Occipital lobe (tissue), 2 donors: ENCODE measurements around the gene CLCA2. TPM values are rescaled to one million over a fixed set of nuclear protein-coding genes. Genes with fewer than 3 reads are reported as not detected.

ENCODE experiments used
- DNase-seq: peaks from one replicate; lab custom pipeline; 2025; lab: John Stamatoyannopoulos, UW
- total RNA-seq: library from RNA; depleted of rRNA; stranded (reverse); fragments of >200 nt; gene quantifications from one replicate; pipeline ENCODE4 v1.2.3, GENCODE V29; 2014

The CLCA2 gene
- total RNA-seq, 1 donor from 2014 or later, result under 0.01 TPM

DNA sequence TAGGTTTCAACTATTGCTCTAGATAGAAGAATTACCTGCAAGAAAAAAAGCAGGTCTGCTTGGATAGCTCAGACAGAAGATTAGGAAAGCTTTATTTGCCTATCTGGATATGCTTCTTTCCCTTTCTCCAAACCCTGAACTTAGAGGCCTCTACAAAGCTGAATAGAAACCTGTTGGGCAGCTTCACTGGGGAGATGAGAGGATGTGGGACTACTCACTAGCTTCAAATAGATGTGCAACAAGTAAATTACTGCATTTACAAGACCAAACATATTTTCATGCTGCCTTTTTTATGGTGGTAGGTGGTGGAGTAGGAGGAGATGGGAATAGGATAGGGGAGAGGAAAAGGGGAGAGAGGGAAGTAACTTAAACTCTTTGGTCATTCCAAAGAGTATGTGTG, 6.4 kb downstream of the CLCA2 start:
- no peak for DNase-seq

DNA sequence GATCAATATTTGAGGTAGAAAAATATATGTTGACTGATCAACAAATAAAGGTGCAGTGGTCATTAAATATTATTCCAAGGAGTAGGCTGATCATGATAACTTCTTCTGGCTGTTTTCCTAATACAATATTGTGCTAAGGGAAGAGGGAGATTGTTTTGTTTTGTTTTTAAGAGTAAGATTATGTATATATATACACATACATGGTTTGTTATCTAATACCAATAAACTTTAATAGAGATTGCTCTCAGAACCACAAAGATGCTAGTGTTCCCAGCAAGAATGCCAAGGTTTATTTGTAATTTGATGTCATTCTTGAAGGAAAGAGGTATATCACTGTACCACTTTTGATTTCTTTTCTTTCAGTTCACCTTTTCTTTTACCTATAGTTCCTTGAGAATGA, 10.1 kb downstream of the CLCA2 start:
- DNase-seq, result no peak

DNA sequence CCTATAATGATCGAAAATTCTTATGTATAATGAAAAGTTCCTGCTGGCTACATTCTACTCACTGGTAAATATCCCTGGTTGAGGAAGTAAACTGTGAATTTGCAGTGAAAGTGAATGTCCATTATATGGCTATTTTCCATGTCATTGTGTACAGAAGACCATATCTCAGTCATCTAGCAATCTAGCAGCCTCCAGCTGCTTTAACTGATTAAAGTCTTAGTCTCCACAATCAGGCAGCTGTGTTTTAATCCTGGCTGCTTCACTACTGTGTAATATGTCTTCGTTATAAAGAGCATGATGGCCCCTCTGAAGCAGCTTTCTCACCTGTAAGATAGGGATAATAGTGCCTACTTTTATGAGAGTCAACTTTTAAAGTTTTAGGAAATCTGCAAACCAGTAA, 11.4 kb downstream of the CLCA2 start:
- DNase-seq, result no peak

DNA sequence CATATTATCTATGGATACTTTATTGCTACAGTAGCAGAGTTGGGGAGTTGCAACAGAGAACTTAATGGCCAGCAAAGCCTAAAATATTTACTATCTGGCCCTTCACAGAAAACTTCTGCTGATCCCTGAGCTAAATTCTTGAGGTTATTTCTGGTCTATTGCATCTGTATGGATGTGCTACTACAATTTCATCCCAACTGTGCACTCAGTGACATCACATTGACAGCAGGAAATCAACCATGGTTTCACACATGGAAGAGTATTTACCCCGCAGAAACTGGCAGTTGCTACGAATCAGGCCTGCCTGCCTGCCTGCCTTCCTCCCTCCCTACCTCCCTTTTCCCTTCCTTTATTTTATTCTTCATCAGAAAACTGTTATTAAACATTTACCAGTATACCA, 12.1 kb downstream of the CLCA2 start:
- DNase-seq, result no peak

DNA sequence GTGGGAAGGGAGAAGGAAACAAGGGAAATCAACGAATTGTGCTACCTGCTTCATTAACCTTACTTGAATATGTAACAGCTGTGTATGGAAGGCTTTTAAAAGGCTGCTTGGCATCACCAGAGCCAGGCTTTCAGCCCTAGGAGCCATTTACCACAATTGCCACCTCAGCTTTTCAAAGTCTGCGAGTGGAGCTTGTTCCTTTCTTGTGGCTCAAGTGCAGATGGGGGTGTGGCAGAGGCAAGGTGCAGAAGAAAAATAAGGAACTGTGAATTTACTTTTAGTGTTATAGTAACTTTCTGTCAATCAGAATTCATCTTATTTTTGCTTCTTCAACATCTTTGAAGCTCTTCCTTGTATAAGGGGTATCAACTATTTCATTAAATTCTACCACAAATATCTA, 17.6 kb downstream of the CLCA2 start:
- no peak for DNase-seq

DNA sequence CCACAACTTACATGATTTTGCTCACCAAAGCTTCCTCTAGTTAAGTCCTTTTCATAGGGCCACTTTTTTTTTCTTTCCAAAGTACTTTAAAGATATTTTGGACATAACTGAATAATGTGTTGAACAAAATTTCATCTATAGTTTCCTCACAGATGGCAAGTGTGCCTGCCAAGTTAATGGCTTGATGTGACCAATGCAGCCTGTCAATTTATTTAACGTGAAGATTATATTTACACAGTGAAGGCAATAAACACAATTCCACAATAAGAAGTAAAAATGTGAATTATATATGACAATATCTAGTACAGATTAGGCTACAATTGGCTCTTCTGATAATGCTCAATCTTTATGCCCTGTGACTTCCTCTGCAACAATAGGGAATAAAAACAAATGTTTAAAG, 18.0 kb downstream of the CLCA2 start:
- DNase-seq, result no peak

DNA sequence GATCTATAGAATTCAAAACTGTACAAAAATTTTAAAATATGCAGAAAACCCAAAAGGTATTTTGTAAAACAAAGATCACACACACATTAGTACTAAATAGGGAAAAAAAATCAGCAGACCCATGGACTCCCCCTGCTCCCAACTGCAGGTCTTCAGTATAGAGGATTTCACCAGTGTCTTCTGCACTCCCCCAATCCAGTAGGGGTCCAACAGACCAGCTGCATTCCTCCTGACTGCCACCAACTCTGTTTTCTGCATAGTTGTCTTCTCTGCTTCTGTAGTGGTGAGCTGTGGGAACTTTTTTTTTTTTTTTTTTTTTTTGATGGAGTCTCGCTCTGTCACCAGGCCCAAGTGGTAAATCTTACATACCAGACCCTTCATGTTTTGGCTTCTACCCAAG, 21.9 kb downstream of the CLCA2 start:
- DNase-seq, result no peak

DNA sequence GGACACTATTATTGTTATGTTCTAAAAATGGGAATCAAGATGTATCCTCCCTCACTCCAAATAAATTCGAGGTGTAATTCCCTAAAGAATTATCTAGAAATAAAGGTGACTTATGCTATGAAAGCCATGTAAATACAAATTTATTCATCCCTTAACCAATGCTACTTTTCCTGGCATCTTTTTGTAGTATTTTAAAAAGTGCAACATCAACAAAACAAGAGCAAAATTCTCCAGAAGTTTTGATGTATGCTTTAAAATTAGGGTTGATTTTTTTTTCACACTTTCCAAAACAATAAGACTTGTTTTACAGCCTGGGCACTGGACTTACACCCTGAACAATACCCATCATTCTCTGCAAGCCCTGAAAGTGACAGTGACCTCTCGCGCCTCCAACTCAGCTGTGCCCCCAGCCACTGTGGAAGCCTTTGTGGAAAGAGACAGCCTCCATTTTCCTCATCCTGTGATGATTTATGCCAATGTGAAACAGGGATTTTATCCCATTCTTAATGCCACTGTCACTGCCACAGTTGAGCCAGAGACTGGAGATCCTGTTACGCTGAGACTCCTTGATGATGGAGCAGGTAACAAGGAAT, 23.3 kb downstream of the CLCA2 start:
- peak; percentile 15 for DNase-seq

DNA sequence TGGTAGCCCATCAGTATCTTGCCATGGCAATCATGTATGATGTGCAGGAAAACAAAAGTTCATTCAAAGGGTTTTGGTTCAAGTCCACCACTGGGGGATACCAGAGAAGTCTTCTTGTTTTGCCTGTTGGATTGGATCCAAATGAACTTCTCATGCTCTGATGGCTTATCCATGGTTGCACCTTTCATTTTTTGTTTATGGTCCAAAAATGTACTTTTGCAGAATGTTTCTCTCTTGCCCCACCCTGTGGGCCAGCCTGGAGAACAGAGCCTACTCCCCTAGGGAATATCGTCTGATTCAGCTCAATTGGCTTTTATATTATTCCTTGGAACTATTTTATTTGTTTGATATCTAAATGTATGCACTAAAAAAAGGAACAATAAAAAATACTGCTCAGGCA, 24.7 kb downstream of the CLCA2 start:
- DNase-seq, result no peak

DNA sequence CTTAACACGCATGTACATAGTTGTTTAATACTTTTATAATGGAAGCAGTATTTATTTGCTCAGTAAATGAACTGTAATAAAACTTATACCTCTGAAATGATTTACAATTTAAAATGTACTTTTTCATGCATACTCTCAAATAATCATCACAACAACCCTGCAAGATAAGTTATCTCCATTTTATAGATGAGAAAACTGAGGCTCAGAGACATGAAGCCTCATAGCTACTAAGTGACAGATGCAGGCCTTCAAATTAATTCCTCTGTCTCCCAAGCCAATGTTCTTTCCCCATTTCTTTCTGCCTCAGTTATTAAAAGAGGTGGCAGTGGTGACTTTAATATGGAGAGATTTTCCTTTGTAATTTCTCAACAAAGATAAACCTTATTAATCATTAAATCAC, 25.1 kb downstream of the CLCA2 start:
- no peak for DNase-seq

DNA sequence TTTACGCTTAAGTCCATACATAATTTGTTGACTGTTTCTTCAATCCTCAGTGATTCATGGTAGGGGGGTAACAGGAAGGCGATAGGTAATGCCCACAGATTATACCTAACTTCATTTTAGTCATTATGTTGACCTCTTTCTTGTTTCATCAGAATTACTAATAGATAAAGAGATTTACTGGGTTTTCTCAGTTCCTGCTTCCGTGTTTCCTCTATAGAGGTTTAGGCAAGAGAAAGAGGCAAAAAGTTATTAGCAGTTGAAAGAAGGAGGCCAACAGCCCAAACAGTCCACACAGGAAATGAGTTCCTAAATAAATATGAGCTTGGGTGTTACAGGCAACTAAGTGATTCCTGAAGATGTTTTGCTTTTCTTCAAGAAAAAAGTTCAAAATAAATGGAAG, 26.9 kb downstream of the CLCA2 start:
- DNase-seq, result no peak

DNA sequence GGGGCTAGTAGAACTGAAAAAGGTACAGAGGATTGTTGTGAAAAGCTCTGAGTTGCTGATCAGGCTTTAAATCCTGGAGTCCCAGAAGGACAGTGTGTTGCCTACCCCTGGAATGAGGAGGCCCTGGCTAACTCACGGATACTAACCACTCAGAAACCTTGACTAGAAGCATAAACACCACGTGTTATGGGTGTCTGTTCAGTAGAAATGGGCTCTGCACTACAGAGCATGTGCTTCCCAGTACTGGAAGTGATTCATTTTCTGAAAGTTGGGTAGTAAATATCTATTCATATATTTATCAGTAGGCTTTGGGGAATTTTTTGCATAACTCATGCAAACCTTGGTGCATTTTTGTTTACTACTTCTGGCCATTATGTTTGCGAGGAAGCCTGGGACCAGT, 29.7 kb downstream of the CLCA2 start:
- no peak for DNase-seq

DNA sequence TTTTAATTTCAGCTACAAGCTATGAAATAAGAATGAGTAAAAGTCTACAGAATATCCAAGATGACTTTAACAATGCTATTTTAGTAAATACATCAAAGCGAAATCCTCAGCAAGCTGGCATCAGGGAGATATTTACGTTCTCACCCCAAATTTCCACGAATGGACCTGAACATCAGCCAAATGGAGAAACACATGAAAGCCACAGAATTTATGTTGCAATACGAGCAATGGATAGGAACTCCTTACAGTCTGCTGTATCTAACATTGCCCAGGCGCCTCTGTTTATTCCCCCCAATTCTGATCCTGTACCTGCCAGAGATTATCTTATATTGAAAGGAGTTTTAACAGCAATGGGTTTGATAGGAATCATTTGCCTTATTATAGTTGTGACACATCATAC, 31.1 kb downstream of the CLCA2 start:
- no peak for DNase-seq

DNA sequence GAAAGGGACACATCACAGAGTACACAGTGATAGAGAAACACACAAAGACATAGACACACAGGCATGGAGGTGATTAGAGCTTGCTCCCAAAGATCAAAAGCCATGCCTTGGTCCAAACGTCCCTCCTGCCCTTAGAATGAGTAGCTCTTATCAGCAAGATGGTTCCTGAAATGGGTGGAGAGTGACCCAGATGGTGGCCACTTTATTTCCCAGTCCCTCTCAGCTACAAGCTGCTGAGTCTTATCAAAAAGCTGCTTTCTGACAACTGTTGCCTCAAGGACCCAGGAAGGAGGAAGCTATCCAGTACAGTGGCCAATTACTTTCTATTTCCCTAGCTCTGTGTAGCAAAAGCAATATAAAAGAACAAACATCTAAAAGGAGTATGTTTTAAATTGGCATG, 37.0 kb downstream of the CLCA2 start:
- DNase-seq, result no peak

DNA sequence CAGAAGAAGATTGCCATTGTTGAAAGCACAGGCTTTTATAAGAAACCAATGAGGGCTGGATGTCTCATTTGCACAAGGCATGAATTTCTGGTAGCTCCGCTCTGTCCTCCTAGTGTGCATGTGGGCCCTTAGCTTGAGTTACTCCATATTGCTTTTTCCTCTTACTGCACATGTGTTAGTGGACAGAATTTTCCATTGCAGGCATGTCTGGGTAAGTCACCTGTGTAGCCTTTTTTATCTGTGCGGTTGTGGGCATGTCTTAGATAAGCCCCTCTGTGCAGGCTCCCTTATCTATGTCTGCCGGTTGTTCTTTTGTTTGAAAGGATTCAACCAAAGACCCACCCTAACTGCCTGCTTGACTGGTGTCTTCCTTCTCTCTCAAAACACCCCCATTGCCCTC, 37.5 kb downstream of the CLCA2 start:
- DNase-seq, result no peak

DNA sequence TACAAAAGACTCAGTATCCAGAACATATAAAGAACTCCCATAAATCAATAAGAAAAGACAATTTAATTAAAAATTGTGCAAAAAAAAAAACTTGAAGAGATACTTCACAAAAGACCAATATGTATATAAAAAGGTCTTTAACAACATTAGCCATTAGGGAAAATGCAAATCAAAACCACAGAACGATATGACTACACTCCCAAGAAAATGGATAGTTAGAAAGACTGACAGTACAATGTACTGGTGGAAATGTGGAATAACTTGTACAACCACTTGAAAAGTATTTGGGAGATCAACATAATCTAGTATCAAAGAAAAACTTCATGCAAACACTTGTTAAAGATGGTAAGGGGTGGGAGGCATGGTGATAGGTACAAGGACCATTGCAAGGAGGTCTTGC, 40.8 kb downstream of the CLCA2 start:
- no peak for DNase-seq

DNA sequence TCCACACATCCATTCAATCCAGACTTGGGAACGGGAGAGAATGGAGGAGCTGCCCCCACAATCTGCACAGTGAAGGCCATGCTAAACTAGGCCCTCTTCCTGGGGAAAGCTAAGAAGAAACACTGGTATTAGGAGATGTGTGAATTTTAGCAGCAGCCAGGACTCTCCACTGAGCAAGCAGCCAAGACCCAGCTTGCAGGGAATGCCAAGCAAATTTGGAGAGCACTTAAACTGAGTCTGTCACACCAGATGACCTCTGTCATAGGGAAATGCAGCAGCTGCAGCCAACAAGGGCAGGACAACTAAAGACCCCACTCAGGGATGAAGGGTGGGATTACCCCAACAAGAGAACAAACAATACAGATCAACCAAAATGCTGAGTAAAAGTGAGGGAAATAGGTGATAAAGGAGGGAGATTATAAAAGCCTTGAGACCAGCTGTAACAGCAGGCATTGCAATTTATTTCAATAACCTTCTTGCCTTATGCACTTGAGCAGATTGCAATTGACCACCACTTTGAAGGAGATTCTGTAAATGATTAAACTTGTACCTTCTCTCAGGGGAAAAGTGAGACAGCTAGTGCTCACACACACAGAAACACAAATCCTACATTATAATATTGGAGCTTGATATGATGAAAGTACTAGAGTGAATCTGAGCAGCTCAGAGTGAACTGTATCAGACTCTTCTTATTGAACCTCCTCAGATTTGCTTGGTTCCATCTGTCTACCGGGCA, 42.3 kb downstream of the CLCA2 start:
- no peak for DNase-seq

DNA sequence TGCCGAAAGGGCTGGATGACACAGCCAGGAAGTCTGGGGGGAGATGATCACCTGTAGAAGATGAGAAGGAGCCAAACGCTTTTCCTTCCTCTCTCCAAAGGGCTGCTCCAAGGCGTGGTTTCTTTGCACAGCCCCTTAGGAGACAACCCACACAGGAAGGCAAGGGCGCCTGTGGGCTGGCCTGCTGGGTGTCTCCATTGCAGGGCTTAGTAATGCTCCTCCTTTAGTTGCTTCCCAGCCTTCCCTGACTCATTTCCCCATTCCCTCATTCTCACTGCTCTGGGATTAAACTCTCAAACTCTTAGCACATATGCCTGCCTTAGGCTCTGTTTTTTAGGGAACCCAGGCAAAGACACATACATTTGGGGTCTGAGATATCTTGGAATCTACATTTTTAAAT, 43.0 kb downstream of the CLCA2 start:
- no peak for DNase-seq

DNA sequence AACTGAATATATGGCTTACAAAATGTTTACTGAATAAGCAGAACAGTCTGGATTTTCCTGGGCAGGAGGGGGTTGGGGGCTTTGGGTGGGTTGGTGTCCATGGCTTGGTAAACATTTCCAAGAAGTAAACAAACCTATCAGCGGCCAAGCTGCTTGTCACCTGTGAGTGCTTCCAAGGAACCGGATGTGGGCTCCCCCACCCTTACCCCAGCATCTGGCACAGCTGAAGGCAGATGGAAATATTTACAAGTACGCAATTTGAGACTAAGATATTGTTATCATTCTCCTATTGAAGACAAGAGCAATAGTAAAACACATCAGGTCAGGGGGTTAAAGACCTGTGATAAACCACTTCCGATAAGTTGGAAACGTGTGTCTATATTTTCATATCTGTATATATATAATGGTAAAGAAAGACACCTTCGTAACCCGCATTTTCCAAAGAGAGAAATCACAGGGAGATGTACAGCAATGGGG, 44.6 kb downstream of the CLCA2 start, which contains the start of gene CLCA1:
CLCA1 (plus strand) TSS at position 427 of the 477 bp plus-strand sequence; CDS start at position 472, 45 bp downstream.
- no peak for DNase-seq

DNA sequence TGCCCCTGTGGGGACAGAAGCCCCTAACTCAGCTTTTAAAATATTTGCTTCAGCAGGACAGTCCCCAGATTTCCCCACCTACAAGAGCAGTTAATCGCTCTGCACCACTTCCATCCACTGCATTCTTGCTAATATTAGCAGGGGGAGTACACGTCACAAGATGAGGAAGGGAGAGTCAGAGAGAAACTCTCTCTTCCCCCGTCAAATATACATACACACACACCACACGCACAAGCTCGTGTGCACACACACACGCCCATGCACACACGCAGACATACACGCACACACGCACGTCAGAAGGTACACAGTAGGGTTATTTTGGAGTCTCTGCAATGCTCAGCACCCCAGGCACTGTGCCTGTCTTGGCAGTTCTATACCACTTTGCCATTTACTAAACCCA, 46.9 kb downstream of the CLCA2 start:
- DNase-seq, result no peak

DNA sequence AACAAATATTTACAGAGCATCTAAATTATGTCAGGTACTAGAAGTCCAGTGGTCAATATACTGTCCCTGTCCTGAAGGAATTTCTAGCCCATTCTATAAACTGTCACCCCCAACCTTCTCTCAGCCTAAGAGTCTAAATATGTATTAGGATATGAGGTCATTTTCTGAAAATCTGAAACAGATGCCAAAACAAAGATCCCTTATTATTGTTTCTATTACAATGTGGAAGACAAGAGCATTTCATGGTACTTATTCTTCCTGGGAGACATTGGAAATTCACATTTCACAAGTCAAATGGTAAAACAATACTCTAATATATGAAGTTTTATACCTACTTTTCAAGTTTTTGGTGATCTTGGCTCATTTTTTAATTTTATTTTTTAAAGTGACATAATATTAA, 47.3 kb downstream of the CLCA2 start:
- DNase-seq, result no peak

DNA sequence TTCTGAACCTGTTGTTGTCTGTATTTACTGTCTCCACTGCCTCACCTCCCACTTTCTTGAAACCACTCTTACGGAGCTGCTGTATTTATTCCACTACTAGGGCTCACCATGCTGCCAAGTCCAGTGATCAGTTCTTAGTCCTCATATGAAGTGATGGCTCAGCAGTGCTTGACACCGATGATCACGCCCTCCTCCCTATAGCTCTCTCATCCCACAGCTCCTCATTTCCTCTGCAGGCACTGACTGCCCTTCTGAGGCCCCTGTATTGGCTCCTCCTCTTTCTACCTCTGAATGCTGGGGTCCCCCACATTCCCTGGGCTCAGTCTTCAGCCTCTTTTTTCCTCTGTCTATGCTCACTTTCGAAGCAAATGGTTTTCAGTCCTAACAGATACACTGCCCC, 48.2 kb downstream of the CLCA2 start:
- DNase-seq, result no peak

DNA sequence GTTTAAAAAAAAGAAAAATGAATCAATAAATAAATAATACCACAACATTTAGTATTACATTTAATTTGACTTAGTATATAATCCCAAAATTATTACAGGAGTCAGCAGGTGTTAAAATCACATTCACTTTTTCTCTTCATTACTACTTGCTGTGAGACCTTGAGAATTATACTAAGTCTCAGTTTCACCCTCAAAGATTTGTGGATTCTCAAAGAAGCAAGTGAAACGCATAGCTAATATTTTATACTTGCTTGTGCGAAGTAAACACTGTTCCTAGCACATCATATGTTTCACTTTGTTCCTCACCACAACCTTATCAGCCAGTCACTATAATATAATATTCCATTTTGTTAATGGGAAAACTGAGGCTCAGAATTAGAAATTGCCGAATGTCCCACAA, 48.8 kb downstream of the CLCA2 start:
- DNase-seq, result no peak
